T-cell (primary cell): ENCODE results near the gene QRSL1. TPM values are rescaled to one million over a fixed set of nuclear protein-coding genes. Genes with fewer than 3 reads are reported as not detected.
"Not testable (repeated sequence)": the region's sequence is repeated elsewhere in the genome, so short reads cannot be mapped to it uniquely, and the experiment has no call there.

Experiments used
- ATAC-seq, 4 experiments: fragments of 200-7000 bp in 3 of 4; fragments of 150-1000 bp in 1 of 4; cut with Tn5 transposase; replicated peaks in 1 of 4; 1 replicate in 3 of 4; 2 replicates in 1 of 4; pipeline ENCODE4 v1.10.0; 2021; ENCODE audit warnings: moderate library complexity in 3 of 4, mild to moderate bottlenecking in 2 of 4, moderate number of reproducible peaks in 1 of 4
- CTCF ChIA-PET, 2 donors: fragments of 300-600 bp; sonication (Branson Sonifier 250); formaldehyde crosslinking; loops; one replicate each; lab custom pipeline; 2022; ENCODE audit warnings: antibody characterized with exemption in 2 of 2; lab: Charles Lee
- POLR2A ChIA-PET, 2 donors: fragments of 300-600 bp; sonication (Branson Sonifier 250); formaldehyde crosslinking; loops; one replicate each; lab custom pipeline; 2022; ENCODE audit warnings: antibody characterized with exemption in 2 of 2; lab: Charles Lee
- DNase-seq, 35 experiments: peaks; one replicate each; pipeline versions ENCODE4 v3.0.0 to v3.0.0-alpha.2; 2013 to 2023
- H3K27ac ChIP-seq: one replicate; pipeline ENCODE4 v1.5.1; 2013; ENCODE audit warnings: low read length
- H3K27me3 ChIP-seq, 2 experiments: replicated peaks in 1 of 2; 1 replicate in 1 of 2; 2 replicates in 1 of 2; pipeline versions ENCODE4 v1.6.1 to v1.7.0; 2013; ENCODE audit warnings: low read length in 1 of 2, mixed read lengths in 1 of 2; ENCODE audit not compliant: control insufficient read depth in 2 of 2, insufficient read depth in 2 of 2; ENCODE audit errors: extremely low read depth in 1 of 2
- H3K36me3 ChIP-seq, 2 donors: 1 replicate in 1 of 2; 2 replicates in 1 of 2; pipeline versions ENCODE4 v1.6.1 to v1.7.0; 2013; ENCODE audit warnings: low read length in 1 of 2; ENCODE audit not compliant: control insufficient read depth in 2 of 2, insufficient read depth in 1 of 2; ENCODE audit errors: extremely low read depth in 1 of 2
- H3K4me1 ChIP-seq, 2 experiments: 1 replicate in 1 of 2; 2 replicates in 1 of 2; pipeline versions ENCODE4 v1.6.1 to v1.7.0; 2013; ENCODE audit warnings: low read length in 2 of 2, mixed read lengths in 1 of 2; ENCODE audit not compliant: insufficient read depth in 2 of 2, control insufficient read depth in 1 of 2; ENCODE audit errors: extremely low read depth in 1 of 2
- H3K4me3 ChIP-seq, 2 donors: 1 replicate in 1 of 2; 2 replicates in 1 of 2; pipeline versions ENCODE4 v1.5.1 to v1.7.0; 2013; ENCODE audit warnings: mild to moderate bottlenecking in 2 of 2, low read length in 1 of 2, moderate library complexity in 1 of 2; ENCODE audit not compliant: control insufficient read depth in 1 of 2; ENCODE audit errors: extremely low read depth in 1 of 2
- H3K9me3 ChIP-seq: 2 replicates; pipeline ENCODE4 v1.7.0; 2013
- H3K27ac Mint-ChIP-seq, 2 donors: one replicate each; pipeline ENCODE4 v1.8.0; 2020 to 2021; ENCODE audit warnings: mild to moderate bottlenecking in 2 of 2, mixed read lengths in 2 of 2
- H3K27me3 Mint-ChIP-seq, 2 donors: one replicate each; pipeline ENCODE4 v1.8.0; 2021 to 2022; ENCODE audit warnings: mixed read lengths in 2 of 2
- H3K36me3 Mint-ChIP-seq: one replicate; pipeline ENCODE4 v1.8.0; 2021; ENCODE audit warnings: mixed read lengths
- H3K4me1 Mint-ChIP-seq, 3 donors: one replicate each; pipeline ENCODE4 v1.8.0; 2020 to 2022; ENCODE audit warnings: mixed read lengths in 3 of 3, mild to moderate bottlenecking in 1 of 3
- H3K4me3 Mint-ChIP-seq, 3 donors: one replicate each; pipeline ENCODE4 v1.8.0; 2020 to 2022; ENCODE audit warnings: mild to moderate bottlenecking in 3 of 3, mixed read lengths in 3 of 3, moderate library complexity in 3 of 3
- H3K9me3 Mint-ChIP-seq, 3 donors: one replicate each; pipeline ENCODE4 v1.8.0; 2020 to 2022; ENCODE audit warnings: mixed read lengths in 3 of 3
- WGBS: methylation state at CpG from one replicate; pipeline ENCODE4 v1.1.5; 2013; ENCODE audit warnings: missing lambda C conversion rate; ENCODE audit not compliant: insufficient coverage; 5-methylcytosine and 5-hydroxymethylcytosine counted together
- total RNA-seq, 35 experiments: library from RNA in 6 of 35; stranded (reverse) in 6 of 35; fragments of 120-200 nt in 1 of 35; gene quantifications; one replicate each; pipeline versions ENCODE4 v1.2.1 to v1.2.4 and lab custom pipeline; 2013 to 2026

The QRSL1 gene
- total RNA-seq, 5 donors from 2014 or later (not counting 1 experiment from before 2014, with no cell fraction given) = 7.6 to 13.8 (median 12.3) TPM

GRCh38 chr6:106619223-106619622, 10.2 kb upstream of the QRSL1 start:
- H3K4me3 Mint-ChIP-seq = no peak overlapping the region
- no peak overlapping the region for H3K27ac ChIP-seq
- H3K27me3 Mint-ChIP-seq = no peaks in the 10 kb centered on the region
- H3K27me3 ChIP-seq = no peaks in the 10 kb centered on the region
- peaks cover 0 to 4% of the 10 kb centered on the region in 2 donors for H3K36me3 ChIP-seq
- H3K36me3 Mint-ChIP-seq = peaks cover 40% of the 10 kb centered on the region
- ATAC-seq (no peak), DNase-seq (no peak)
- no peak overlapping the region for H3K27ac Mint-ChIP-seq
- POLR2A ChIA-PET = no interaction called here
- H3K4me3 ChIP-seq = no peak overlapping the region
- WGBS = 83% methylated on average over 1 of the region's 1 CpG
- H3K4me1 ChIP-seq = no peaks in the 10 kb centered on the region
- peaks cover 0 to 4% (median 0%) of the 10 kb centered on the region in 3 donors for H3K4me1 Mint-ChIP-seq
- H3K9me3 ChIP-seq = no peaks in the 10 kb centered on the region
- CTCF ChIA-PET = interaction anchor here in 1 of 2 donors (0.6 to 0.9 kb wide), 2 partner anchors 11 to 405 kb away, joined by 4 to 5 read pairs; no protein-coding TSS in a partner anchor
- H3K9me3 Mint-ChIP-seq = no peaks in the 10 kb centered on the region

GRCh38 chr6:106620931-106621672, 8.3 kb upstream of the QRSL1 start:
- Mint-ChIP-seq H3K36me3 (peaks cover 38% of the 10 kb centered on the region), H3K4me3 (no peak overlapping the region), H3K4me1 (peaks cover 0 to 2% (median 0%) of the 10 kb centered on the region in 3 donors), H3K27me3 (no peaks in the 10 kb centered on the region), H3K9me3 (no peaks in the 10 kb centered on the region), H3K27ac (no peak overlapping the region)
- CTCF ChIA-PET = no interaction called here
- H3K36me3 ChIP-seq = peaks cover 0 to 4% of the 10 kb centered on the region in 2 donors
- H3K27ac ChIP-seq = no peak overlapping the region
- DNase-seq = no peak
- ATAC-seq = no peak
- H3K4me1 ChIP-seq = no peaks in the 10 kb centered on the region
- H3K27me3 ChIP-seq = no peaks in the 10 kb centered on the region
- WGBS = 100% methylated on average over 1 of the region's 3 CpGs
- no peak overlapping the region for H3K4me3 ChIP-seq
- POLR2A ChIA-PET = interaction anchor here in 1 of 2 donors (0.6 to 1.0 kb wide), 2 partner anchors 9 to 497 kb away, joined by 3 to 7 read pairs; no protein-coding TSS in a partner anchor
- no peaks in the 10 kb centered on the region for H3K9me3 ChIP-seq

- H3K4me3 ChIP-seq = no peak overlapping the region
- peaks cover 0 to 4% of the 10 kb centered on the region in 2 donors for H3K36me3 ChIP-seq
- H3K27me3 Mint-ChIP-seq = no peaks in the 10 kb centered on the region
- no peaks in the 10 kb centered on the region for H3K27me3 ChIP-seq
- H3K27ac ChIP-seq = no peak overlapping the region
- WGBS = 98% methylated on average over 8 of the region's 8 CpGs
- ChIA-PET POLR2A (interaction anchor here in 1 of 2 donors (1.0 kb wide), 1 partner anchor 8 kb away, joined by 3 read pairs; no protein-coding TSS in a partner anchor), CTCF (no interaction called here)
- no peak for ATAC-seq
- H3K9me3 ChIP-seq = no peaks in the 10 kb centered on the region
- H3K36me3 Mint-ChIP-seq = peaks cover 35% of the 10 kb centered on the region
- no peaks in the 10 kb centered on the region for H3K9me3 Mint-ChIP-seq
- DNase-seq = no peak
- H3K4me1 ChIP-seq = no peaks in the 10 kb centered on the region
- H3K27ac Mint-ChIP-seq = no peak overlapping the region
- no peak overlapping the region for H3K4me3 Mint-ChIP-seq
- peaks cover 0 to 8% (median 2%) of the 10 kb centered on the region in 3 donors for H3K4me1 Mint-ChIP-seq
These were observed 7.0 kb upstream of the QRSL1 start for GRCh38 chr6:106622412-106622811.

- CTCF ChIA-PET = no interaction called here
- Mint-ChIP-seq H3K4me1 (peaks cover 0 to 8% (median 4%) of the 10 kb centered on the region in 3 donors), H3K4me3 (no peak overlapping the region), H3K9me3 (no peaks in the 10 kb centered on the region), H3K27ac (no peak overlapping the region), H3K36me3 (peaks cover 34% of the 10 kb centered on the region), H3K27me3 (no peaks in the 10 kb centered on the region)
- no CpG with 5 or more reads among the region's 1 CpG for WGBS
- POLR2A ChIA-PET = no interaction called here
- no peak for ATAC-seq
- no peaks in the 10 kb centered on the region for H3K9me3 ChIP-seq
- H3K4me3 ChIP-seq = no peak overlapping the region
- H3K27me3 ChIP-seq = no peaks in the 10 kb centered on the region
- peaks cover 0 to 4% of the 10 kb centered on the region in 2 donors for H3K36me3 ChIP-seq
- peaks cover 0 to under 1% of the 10 kb centered on the region in 2 experiments for H3K4me1 ChIP-seq
- no peak overlapping the region for H3K27ac ChIP-seq
- DNase-seq = no peak
These were observed 6.3 kb upstream of the QRSL1 start for GRCh38 chr6:106623039-106623438.

- Histone ChIP-seq H3K27ac (no peak overlapping the region), H3K27me3 (no peaks in the 10 kb centered on the region), H3K4me3 (no peak overlapping the region), H3K4me1 (peaks cover 9 to 13% of the 10 kb centered on the region in 2 experiments), H3K9me3 (no peaks in the 10 kb centered on the region), H3K36me3 (no peaks in the 10 kb centered on the region)
- no peak for DNase-seq
- POLR2A ChIA-PET = interaction anchor here (0.7 kb wide), 2 partner anchors 81 to 258 kb away, joined by 3 read pairs; no protein-coding TSS in a partner anchor
- no peaks in the 10 kb centered on the region for H3K9me3 Mint-ChIP-seq
- peaks cover 21 to 33% (median 31%) of the 10 kb centered on the region in 3 donors for H3K4me1 Mint-ChIP-seq
- no peak overlapping the region for H3K4me3 Mint-ChIP-seq
- H3K36me3 Mint-ChIP-seq = peaks cover 17% of the 10 kb centered on the region
- H3K27me3 Mint-ChIP-seq = no peaks in the 10 kb centered on the region
- CTCF ChIA-PET = interaction anchor here in 1 of 2 donors (1.3 kb wide), 1 partner anchor 9 kb away, joined by 3 read pairs; no protein-coding TSS in a partner anchor
- ATAC-seq = no peak
- no peak overlapping the region for H3K27ac Mint-ChIP-seq
- no CpG with 5 or more reads among the region's 2 CpGs for WGBS
These were observed 2.9 kb upstream of the QRSL1 start for GRCh38 chr6:106626485-106626884.

GRCh38 chr6:106627760-106628159, 1.6 kb upstream of the QRSL1 start:
- Mint-ChIP-seq H3K4me1 (peaks cover 29 to 39% (median 38%) of the 10 kb centered on the region in 3 donors), H3K4me3 (peak overlapping the region; percentile 47 to 98 (median 89))
- not testable (repeated sequence) for H3K9me3 ChIP-seq, H3K27ac Mint-ChIP-seq, H3K36me3 Mint-ChIP-seq, H3K27ac ChIP-seq, H3K27me3 Mint-ChIP-seq, H3K27me3 ChIP-seq, ATAC-seq, H3K9me3 Mint-ChIP-seq, H3K4me3 ChIP-seq, DNase-seq, H3K36me3 ChIP-seq
- H3K4me1 ChIP-seq = peaks cover 9 to 13% of the 10 kb centered on the region in 2 experiments
- CTCF ChIA-PET = interaction anchor here (0.7 to 1.6 kb wide), 4 partner anchors 10 to 124 kb away, joined by 3 to 6 read pairs (median 3); no protein-coding TSS in a partner anchor
- POLR2A ChIA-PET = interaction anchor here in 1 of 2 donors (0.6 kb wide), 1 partner anchor 66 kb away, joined by 3 read pairs; no protein-coding TSS in a partner anchor
- 95% methylated on average over 13 of the region's 16 CpGs for WGBS
